DND-41 (cell line): ENCODE data around the gene CAND2.
A peak's percentile ranks its signal among the peaks of the same experiment; 100 is the strongest.

Experiments used
- ATAC-seq: fragments of 200-7000 bp; cut with Tn5 transposase; 3 replicates; pipeline ENCODE4 v1.9.1; 2021; ENCODE audit warnings: low read depth; ENCODE audit not compliant: insufficient read depth
- DNase-seq: peaks from one replicate; pipeline ENCODE4 v3.0.0-alpha.2; 2020
- H2AFZ ChIP-seq: 2 replicates; pipeline ENCODE4 v1.6.0; 2012; ENCODE audit warnings: low read depth, low read length
- H3K27ac ChIP-seq: 2 replicates; pipeline ENCODE4 v1.5.1; 2012; ENCODE audit warnings: low read length, inconsistent platforms
- H3K27me3 ChIP-seq: fragments of 200-600 bp; sonication (generic); 2 replicates; pipeline ENCODE4 v1.6.0; 2012; ENCODE audit warnings: low read length, mild to moderate bottlenecking, inconsistent platforms; ENCODE audit not compliant: insufficient read depth, poor library complexity
- H3K36me3 ChIP-seq: 2 replicates; pipeline ENCODE4 v1.5.1; 2012; ENCODE audit warnings: low read length, inconsistent platforms; ENCODE audit not compliant: insufficient read depth
- H3K4me1 ChIP-seq: 2 replicates; pipeline ENCODE4 v1.5.1; 2012; ENCODE audit warnings: mild to moderate bottlenecking, low read length; ENCODE audit not compliant: insufficient read depth
- H3K4me2 ChIP-seq: 2 replicates; pipeline ENCODE4 v1.6.0; 2012; ENCODE audit warnings: mild to moderate bottlenecking, moderate library complexity, low read length, inconsistent platforms; ENCODE audit not compliant: insufficient read depth
- H3K4me3 ChIP-seq, 2 experiments: fragments of 200-600 bp in 1 of 2; shearing (Covaris generic) in 1 of 2; 2 replicates each; pipeline ENCODE4 v1.5.1; 2012 to 2016; ENCODE audit warnings: inconsistent platforms in 2 of 2, low read length in 2 of 2, mild to moderate bottlenecking in 2 of 2, low read depth in 1 of 2, moderate library complexity in 1 of 2
- H3K79me2 ChIP-seq: 2 replicates; pipeline ENCODE4 v1.6.0; 2012; ENCODE audit warnings: low read length, inconsistent platforms; ENCODE audit not compliant: insufficient read depth
- H3K9ac ChIP-seq: 2 replicates; pipeline ENCODE4 v1.6.0; 2012; ENCODE audit warnings: low read depth, mild to moderate bottlenecking, inconsistent platforms, low read length, moderate library complexity
- H3K9me3 ChIP-seq: 2 replicates; pipeline ENCODE4 v1.5.1; 2012; ENCODE audit warnings: low read length, moderate library complexity, mild to moderate bottlenecking, inconsistent platforms; ENCODE audit not compliant: insufficient read depth, severe bottlenecking
- H4K20me1 ChIP-seq: 2 replicates; pipeline ENCODE4 v1.6.0; 2012; ENCODE audit warnings: low read length; ENCODE audit not compliant: insufficient read depth
- EZH2 ChIP-seq: IDR thresholded peaks from 3 replicates; pipeline ENCODE4 v1.6.1; 2012; ENCODE audit warnings: borderline replicate concordance, low read depth, mild to moderate bottlenecking, moderate library complexity, low read length, inconsistent platforms; ENCODE audit not compliant: severe bottlenecking
- TF ChIP-seq, protein P1 (sequence below): IDR thresholded peaks from 2 replicates; pipeline ENCODE4 v1.5.1; 2012; ENCODE audit warnings: borderline replicate concordance, low read length, moderate library complexity, mild to moderate bottlenecking; ENCODE audit not compliant: poor library complexity, severe bottlenecking; ENCODE audit errors: extremely low read depth

Gene CAND2

DNA sequence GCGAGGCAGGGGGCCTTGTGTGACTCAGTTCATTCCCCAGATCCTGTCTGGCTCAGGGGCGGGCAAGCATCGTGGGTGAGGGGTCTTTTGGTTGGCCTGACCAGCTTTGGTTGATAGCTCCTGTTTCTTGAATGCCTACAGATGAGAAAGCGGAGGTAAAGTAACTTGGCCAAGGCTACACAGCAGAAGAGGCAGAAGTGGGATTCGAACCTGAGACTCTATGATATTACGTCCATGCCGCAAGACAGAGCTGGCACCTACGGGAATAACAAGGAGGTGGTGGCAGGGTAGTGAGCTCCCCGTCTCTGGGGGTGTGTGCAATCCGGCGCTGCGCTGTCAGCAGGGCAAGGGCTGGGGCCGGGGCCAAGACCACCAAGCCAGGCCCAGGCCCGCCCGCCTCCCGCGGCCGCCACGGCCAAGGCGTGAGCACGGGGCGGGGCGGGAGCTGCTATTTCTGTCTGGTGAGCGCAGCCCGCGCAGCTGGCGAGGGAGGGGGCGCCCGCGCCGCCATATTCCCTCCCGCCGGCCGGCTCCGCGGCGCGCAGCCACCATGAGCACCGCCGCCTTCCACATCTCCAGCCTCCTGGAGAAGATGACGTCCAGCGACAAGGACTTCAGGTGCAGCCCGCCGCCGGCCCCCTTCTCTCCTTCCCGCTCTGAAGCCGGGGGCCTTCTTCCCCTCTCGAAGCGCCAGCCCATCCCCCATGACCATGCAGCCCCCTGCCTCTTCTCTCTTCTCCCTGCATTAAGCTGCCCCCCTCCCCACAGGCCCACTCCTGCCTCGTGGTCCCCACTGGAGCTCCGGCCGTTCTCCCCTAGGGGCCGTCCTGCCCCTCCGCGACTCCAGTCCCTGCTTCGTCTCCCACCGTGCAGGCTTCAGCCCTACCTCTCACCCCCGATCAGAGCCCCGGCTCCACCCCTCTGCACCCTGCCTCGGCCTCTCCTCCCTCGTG, at the start of gene CAND2:
Gene CAND2 (plus strand): TSS at position 510 of the 953 bp plus-strand sequence. CDS start 41 bp downstream, at position 551.
- ATAC-seq (peak; percentile 80), DNase-seq (peak; percentile 62)
- Histone ChIP-seq H3K79me2 (no peaks in the 10 kb centered on the region), H3K4me3 (peak within 1 kb of the TSS; percentile 36 to 65; a peak in 3 of 4 replicates), H3K9me3 (no peaks in the 10 kb centered on the region), H4K20me1 (no peaks in the 10 kb centered on the region; the same call in 1 of the 2 replicates), H3K27me3 (no peaks in the 10 kb centered on the region), H3K27ac (peak within 1 kb of the TSS; percentile 69), H3K4me2 (peak within 1 kb of the TSS; percentile 90), H3K36me3 (no peaks in the 10 kb centered on the region), H3K9ac (peak within 1 kb of the TSS; percentile 77), H2AFZ (peak within 1 kb of the TSS; percentile 81), H3K4me1 (peaks cover 28% of the 10 kb centered on the region)
- no peak for TF ChIP-seq EZH2
- TF ChIP-seq, protein P1, sequence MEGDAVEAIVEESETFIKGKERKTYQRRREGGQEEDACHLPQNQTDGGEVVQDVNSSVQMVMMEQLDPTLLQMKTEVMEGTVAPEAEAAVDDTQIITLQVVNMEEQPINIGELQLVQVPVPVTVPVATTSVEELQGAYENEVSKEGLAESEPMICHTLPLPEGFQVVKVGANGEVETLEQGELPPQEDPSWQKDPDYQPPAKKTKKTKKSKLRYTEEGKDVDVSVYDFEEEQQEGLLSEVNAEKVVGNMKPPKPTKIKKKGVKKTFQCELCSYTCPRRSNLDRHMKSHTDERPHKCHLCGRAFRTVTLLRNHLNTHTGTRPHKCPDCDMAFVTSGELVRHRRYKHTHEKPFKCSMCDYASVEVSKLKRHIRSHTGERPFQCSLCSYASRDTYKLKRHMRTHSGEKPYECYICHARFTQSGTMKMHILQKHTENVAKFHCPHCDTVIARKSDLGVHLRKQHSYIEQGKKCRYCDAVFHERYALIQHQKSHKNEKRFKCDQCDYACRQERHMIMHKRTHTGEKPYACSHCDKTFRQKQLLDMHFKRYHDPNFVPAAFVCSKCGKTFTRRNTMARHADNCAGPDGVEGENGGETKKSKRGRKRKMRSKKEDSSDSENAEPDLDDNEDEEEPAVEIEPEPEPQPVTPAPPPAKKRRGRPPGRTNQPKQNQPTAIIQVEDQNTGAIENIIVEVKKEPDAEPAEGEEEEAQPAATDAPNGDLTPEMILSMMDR, result peak; percentile 0

DNA sequence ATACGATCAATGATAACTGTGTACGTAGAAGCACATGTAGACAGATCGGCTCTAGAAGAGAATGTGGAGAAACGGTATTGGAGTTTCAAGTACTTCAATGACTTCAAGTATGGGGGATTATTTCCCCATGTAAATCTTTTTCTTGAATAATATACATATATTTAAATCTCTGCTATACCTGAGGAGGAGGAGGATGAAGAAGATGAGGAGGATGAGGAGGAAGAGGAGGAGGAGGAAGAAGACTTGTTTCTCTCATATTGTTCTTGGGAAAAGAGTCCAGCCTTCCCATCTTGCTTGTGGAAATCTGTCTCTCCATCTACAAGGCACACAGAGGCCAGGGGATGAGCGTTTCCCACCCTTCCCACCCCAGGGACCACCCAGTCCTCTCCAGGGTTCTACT, 48.0 kb upstream of the CAND2 start:
- H2AFZ ChIP-seq, result no peak overlapping the region
- no peaks in the 10 kb centered on the region for H4K20me1 ChIP-seq
- no peaks in the 10 kb centered on the region for H3K9me3 ChIP-seq
- H3K79me2 ChIP-seq, result no peaks in the 10 kb centered on the region
- no peak for DNase-seq
- no peak for TF ChIP-seq EZH2
- TF ChIP-seq, protein P1, result no peak
- no peak overlapping the region for H3K27ac ChIP-seq
- peaks cover 3% of the 10 kb centered on the region for H3K27me3 ChIP-seq
- no peak overlapping the region for H3K4me2 ChIP-seq
- no peak overlapping the region for H3K9ac ChIP-seq
- no peak for ATAC-seq
- no peak overlapping the region for H3K4me3 ChIP-seq
- no peaks in the 10 kb centered on the region for H3K4me1 ChIP-seq
- H3K36me3 ChIP-seq, result no peaks in the 10 kb centered on the region

DNA sequence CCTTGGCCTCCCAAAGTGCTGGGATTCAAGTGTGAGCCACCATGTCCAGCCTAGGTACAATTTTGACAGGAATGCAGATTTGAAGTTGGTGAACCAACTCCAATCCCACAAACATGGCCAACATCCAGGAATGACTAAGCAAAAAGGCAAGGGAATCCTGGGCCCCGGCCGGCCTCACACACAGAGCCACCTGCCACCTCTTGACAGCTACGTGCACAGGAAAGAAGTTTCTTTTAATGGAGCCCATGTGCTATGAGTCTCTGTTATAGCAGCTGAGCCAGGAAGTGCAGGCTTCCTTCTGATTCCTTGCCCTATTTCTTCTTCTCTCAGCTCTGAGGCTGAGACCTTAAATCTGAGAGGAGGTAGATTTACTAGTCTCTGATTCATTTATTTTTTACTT, 46.3 kb upstream of the CAND2 start:
- no peaks in the 10 kb centered on the region for H3K79me2 ChIP-seq
- no peak overlapping the region for H3K4me2 ChIP-seq
- H2AFZ ChIP-seq, result no peak overlapping the region
- TF ChIP-seq EZH2, result no peak
- TF ChIP-seq, protein P1, result no peak
- DNase-seq (no peak), ATAC-seq (no peak)
- no peaks in the 10 kb centered on the region for H3K9me3 ChIP-seq
- H4K20me1 ChIP-seq, result no peaks in the 10 kb centered on the region
- H3K36me3 ChIP-seq, result no peaks in the 10 kb centered on the region
- H3K27ac ChIP-seq, result no peak overlapping the region
- H3K27me3 ChIP-seq, result no peaks in the 10 kb centered on the region
- no peak overlapping the region for H3K4me3 ChIP-seq
- no peak overlapping the region for H3K9ac ChIP-seq
- H3K4me1 ChIP-seq, result no peaks in the 10 kb centered on the region
